Raji (cell line): Measurements from ENCODE around the gene AP5Z1.

Experiments
- POLR2A ChIP-seq: IDR thresholded peaks from 2 replicates; pipeline ENCODE4 v1.6.1; 2011; ENCODE audit warnings: low read depth, low read length, control low read depth; ENCODE audit not compliant: insufficient read depth

The AP5Z1 gene

DNA sequence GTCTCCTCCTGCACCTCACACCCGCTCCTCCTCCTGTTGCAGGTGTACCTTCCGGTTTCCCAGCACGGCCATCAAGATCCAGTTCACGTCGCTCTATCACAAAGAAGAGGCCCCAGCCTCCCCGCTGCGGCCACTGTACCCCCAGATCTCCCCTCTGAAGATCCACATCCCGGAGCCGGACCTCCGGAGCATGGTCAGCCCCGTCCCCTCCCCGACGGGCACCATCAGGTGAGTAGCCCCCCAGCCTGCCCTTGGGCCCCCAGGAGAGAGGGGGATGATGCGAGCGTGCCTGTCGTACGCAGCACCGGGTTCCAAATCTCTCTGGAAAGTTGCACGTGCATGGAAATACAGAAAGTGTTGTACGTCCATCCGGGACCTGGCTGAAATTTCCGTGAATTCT is 34.6 kb upstream of the AP5Z1 start:
- no peak for TF ChIP-seq POLR2A

DNA sequence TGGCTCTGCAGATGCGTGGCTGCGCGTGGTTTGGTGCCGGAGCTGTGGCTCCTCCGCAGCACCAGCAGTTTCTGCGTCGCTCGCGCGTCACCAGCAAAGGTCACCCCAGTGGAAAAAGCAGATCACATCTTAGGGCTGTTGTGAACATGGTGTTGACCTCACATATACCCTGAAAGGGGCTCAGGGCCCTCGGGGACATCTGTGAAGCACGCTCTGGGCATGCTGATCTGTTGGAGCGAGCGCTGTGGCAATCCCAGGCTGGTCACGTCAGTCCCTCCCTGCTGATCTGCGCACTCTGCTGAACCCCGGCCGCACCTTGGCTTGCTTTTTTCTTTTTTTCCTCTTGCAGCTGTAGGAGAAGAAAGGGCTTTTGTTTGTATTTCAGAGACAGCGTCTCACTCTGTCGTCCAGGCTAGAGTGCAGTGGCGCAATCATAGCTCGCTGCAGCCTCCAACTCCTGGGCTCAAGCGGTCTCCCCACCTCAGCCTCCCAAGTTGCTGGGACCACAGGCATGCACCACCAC is 33.3 kb upstream of the AP5Z1 start:
- no peak for TF ChIP-seq POLR2A

- TF ChIP-seq POLR2A: no peak
Observed at GRCh38 chr7:4742852-4743251, 32.6 kb upstream of the AP5Z1 start.

- TF ChIP-seq POLR2A: no peak
Observed at GRCh38 chr7:4744391-4745264, 30.8 kb upstream of the AP5Z1 start.

GRCh38 chr7:4745265-4745919 is 30.0 kb upstream of the AP5Z1 start:
- TF ChIP-seq POLR2A: no peak

DNA sequence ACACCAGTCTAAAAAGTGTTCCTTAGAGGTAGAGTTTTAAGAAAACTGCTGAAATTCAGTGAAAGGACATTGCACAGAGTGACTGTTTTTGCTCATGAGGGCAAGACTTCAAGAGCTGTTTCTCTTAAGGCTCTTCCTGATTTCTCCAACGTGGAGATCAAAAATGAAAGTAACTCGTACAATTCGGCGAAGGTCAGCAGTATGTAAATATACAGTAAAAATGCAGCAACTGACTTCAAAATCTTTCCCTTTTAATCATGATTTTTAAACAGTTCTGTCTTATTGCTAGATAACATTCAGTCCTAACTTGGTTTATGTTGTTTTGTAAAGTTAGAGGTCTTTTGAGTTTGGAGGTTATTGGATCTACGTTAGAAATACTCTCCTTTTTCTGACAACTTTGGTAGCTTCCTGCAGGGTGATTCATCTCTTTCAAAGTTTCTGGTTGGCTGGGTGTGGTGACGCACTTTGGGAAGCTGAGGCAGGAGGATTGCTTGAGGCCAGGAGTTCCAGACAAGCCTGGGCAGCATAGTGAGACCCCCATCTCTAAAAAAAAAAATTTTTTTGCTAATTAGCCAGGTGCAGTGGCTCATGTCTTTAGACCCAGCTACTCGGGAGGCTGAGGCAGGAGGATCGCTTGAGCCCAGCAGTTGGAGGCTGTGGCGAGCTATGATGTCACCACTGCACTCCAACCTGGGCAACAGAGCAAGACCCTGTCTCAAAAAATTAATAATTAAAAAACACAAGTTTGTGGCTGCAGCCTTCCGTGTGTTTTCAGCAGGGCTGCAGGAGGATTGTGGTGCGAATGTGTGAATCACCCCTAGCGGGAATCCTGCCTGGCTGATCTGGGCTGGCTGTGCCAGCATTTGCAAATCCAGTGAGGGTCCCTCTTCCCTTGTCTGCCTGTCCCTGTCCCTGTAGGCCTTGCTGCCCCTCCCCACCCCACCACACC is 29.2 kb upstream of the AP5Z1 start:
- TF ChIP-seq POLR2A: no peak

- no peak for TF ChIP-seq POLR2A
Observed at GRCh38 chr7:4747013-4747412, 28.4 kb upstream of the AP5Z1 start.

- no peak for TF ChIP-seq POLR2A
Observed at GRCh38 chr7:4747746-4748145, 27.7 kb upstream of the AP5Z1 start.

GRCh38 chr7:4748231-4748681 is 27.2 kb upstream of the AP5Z1 start:
- no peak for TF ChIP-seq POLR2A

GRCh38 chr7:4749363-4749762 is 26.1 kb upstream of the AP5Z1 start:
- no peak for TF ChIP-seq POLR2A

DNA sequence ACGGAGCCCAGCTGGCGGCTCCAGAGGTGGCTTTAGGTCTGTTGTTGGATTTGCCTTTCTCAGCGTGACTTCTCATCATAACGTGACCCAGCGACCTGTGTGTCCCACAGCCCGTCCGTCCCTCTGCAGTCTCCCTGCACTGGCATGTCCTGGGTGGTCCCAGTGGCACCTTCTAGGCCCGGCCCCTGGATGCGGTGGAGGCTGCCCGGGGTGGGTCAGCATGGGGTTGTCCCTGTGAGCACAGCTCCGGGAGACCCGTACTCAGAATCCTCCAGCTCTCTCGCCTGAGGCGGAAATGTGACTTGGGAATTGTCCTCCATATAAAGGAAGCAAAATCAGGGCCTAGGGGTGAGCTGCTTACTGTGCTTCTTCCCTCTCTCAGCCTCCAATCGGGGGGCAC is 25.6 kb upstream of the AP5Z1 start:
- no peak for TF ChIP-seq POLR2A

- no peak for TF ChIP-seq POLR2A
Observed at GRCh38 chr7:4751398-4751947, 23.9 kb upstream of the AP5Z1 start.

DNA sequence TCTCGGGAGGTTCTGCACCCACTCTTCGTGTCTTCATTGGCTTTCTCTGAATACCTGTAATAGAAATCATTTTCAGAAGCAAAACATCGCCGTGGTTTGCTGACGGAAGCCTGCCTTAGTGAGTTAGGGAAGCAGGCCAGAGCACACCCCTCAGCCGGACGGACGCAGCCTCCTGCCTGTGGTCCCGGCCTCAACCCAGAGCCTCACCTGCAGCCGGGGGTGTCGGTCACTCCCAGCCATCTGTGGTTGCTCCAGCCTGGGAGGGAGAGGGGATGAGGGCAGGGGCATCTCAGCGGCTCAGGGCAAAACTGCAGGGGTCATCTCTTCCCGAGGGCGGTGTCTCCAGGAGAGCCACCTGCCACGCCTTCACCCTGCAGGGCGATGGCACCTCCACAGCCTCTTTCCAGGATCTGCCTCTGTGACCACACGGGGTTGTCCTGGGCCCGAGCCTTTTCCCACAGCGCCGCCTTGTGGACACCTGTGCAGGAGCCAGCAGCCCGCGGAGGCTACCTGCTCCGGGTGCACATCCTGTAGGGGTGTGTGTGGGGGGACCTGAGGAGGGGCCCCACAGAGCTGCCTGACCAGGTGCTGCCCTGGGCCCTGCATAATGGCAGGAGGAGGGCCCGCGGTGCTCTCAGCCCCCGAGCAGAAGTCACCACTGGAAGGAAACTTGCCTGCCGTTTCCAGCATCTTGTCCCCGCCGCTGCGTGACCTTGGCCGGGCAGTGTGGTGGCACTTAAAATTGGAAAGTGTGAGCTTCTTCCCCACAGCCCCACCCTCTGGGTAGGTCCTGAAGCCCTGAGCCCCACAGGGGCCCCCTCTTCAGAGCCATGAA is 21.6 kb upstream of the AP5Z1 start:
- no peak for TF ChIP-seq POLR2A
